Measurements from ENCODE around the gene GPR12. TPM values are rescaled to one million over a fixed set of nuclear protein-coding genes. Genes with fewer than 3 reads are reported as not detected.
A peak's percentile ranks its signal among the peaks of the same experiment; 100 is the strongest.

The GPR12 gene, protein sequence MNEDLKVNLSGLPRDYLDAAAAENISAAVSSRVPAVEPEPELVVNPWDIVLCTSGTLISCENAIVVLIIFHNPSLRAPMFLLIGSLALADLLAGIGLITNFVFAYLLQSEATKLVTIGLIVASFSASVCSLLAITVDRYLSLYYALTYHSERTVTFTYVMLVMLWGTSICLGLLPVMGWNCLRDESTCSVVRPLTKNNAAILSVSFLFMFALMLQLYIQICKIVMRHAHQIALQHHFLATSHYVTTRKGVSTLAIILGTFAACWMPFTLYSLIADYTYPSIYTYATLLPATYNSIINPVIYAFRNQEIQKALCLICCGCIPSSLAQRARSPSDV
- total RNA-seq (2012; rRNA removed) (not detected in 2 replicates), polyA plus RNA-seq (2012; rRNA removed) (not detected in 2 replicates), Bru-seq, nascent RNA (not detected), BruChase-seq, experiment 1, labeled RNA remaining after a 6-hour chase (not detected), BruChase-seq, experiment 2, labeled RNA remaining after a 2-hour chase (not detected)
- not detected in 2 replicates for polyA plus RNA-seq (2012; cell fraction: cytosol; rRNA removed)
- not detected in 2 replicates for polyA plus RNA-seq (2012; cell fraction: nucleus; rRNA removed; ENCODE audit: low replicate concordance)
- long read RNA-seq: 0 reads

DNA sequence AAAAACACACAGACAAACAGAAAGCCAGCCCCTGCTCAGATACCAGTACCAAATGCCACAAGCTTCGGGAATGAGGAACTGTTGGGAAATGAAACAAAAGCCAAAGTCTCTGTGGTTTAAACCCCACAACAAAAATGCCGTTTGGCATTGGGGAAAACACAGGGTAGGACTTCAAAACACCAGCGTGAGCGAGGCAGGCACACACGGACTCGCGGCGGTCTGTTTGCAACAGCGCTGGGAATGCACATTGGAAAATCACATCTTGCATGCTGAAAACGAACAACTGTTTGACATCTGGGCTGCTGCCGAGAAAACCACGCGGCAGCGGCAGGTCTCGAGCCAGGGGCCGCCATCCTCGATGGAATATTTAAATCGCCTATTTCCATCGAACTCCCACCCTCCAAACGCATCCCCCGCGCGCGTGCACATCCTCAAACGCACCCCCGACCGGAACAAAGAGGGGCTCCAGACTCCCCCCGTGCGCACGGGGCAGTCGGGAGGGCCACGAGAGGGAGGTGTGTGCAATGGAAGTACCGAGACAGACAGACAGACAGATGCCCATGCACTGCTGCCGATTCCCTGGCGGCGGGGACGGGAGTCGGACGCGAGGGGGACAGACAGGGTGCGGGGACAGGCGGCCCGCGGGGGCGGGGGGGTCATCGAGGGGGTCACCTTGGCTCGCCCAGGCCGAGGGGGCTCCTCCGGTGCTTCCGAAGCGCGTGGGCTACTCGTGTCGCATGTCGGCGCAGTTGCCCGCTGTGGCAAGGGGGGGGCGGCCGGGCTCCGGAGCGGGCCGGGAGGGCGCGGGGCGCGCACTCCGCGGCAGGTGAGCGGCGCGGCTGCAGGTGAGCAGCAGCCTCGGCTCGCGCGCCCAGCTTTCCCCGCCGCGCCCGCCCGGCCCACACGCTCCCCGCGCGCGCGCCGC, at the start of gene GPR12:
Gene GPR12, minus strand, starts transcription at position 880 of the 925 bp plus-strand sequence. CDS start 959 bp downstream, outside the sequence.
- Histone ChIP-seq H3K4me3 (ENCODE audit: insufficient read depth, low read depth, low read length) (no peak within 1 kb of the TSS), H4K91ac (ENCODE audit: insufficient read depth, low read depth, low read length) (no peak within 1 kb of the TSS), H3K4me2 (ENCODE audit: low read depth, low read length) (peak within 1 kb of the TSS; percentile 69), H4K20me1 (ENCODE audit: insufficient read depth, low read length) (no peaks in the 10 kb centered on the region), H2AK5ac (ENCODE audit: low read depth, low read length) (no peak within 1 kb of the TSS), H3K9me1 (ENCODE audit: insufficient read depth, low read length) (peaks cover 2% of the 10 kb centered on the region; the same call in 1 of the 2 replicates), H3K79me1 (ENCODE audit: low read depth in 1 of 2, low read length in 2 of 2) (no peaks in the 10 kb centered on the region), H3K36me3 (ENCODE audit: control insufficient read depth, insufficient read depth, low read length) (no peaks in the 10 kb centered on the region), H3K4ac (ENCODE audit: low read depth, low read length) (no peak within 1 kb of the TSS), H4K8ac (ENCODE audit: low read depth in 2 of 2, low read length in 2 of 2) (no peak within 1 kb of the TSS), H3K9ac (ENCODE audit: low read depth, low read length) (no peak within 1 kb of the TSS), H2AK9ac (replicated peaks; ENCODE audit: low read depth, low read length, poor library complexity) (no peak within 1 kb of the TSS), H3K14ac (replicated peaks; ENCODE audit: low read depth, low read length) (no peak within 1 kb of the TSS), H3K9me3 (ENCODE audit: control insufficient read depth, insufficient read depth, low read length) (no peaks in the 10 kb centered on the region), H3K23ac (ENCODE audit: low read depth, low read length) (no peak within 1 kb of the TSS), H3K27me3 (ENCODE audit: control insufficient read depth, insufficient read depth, low read length) (peaks cover 43% of the 10 kb centered on the region), H2BK15ac (ENCODE audit: low read depth, low read length) (no peak within 1 kb of the TSS), H2BK120ac (ENCODE audit: low read depth, low read length) (no peak within 1 kb of the TSS), H3K4me1 (ENCODE audit: control insufficient read depth, insufficient read depth, low read length) (0 out of 2 replicates have a peak, but pooled peaks cover 2% of the 10 kb centered on the region), H4K5ac (ENCODE audit: low read depth, low read length) (no peak within 1 kb of the TSS), H2BK5ac (ENCODE audit: low read depth, low read length, poor library complexity, severe bottlenecking) (no peak within 1 kb of the TSS), H2AFZ (replicated peaks; ENCODE audit: low read length, poor library complexity) (no peak within 1 kb of the TSS), H2BK20ac (ENCODE audit: low read depth, low read length) (no peak within 1 kb of the TSS), H3K18ac (ENCODE audit: low read depth, low read length) (no peak within 1 kb of the TSS), H3K56ac (ENCODE audit: extremely low read depth, insufficient read depth, low read length) (no peak within 1 kb of the TSS), H3K27ac (ENCODE audit: insufficient read depth, low read length) (no peak within 1 kb of the TSS)
- peak; percentile 51 for ATAC-seq (ENCODE audit: low read depth)
- CTCF ChIA-PET: no interaction called here
- BruUV-seq (replicated peaks): no TSS peak
- TF ChIP-seq, protein P1, sequence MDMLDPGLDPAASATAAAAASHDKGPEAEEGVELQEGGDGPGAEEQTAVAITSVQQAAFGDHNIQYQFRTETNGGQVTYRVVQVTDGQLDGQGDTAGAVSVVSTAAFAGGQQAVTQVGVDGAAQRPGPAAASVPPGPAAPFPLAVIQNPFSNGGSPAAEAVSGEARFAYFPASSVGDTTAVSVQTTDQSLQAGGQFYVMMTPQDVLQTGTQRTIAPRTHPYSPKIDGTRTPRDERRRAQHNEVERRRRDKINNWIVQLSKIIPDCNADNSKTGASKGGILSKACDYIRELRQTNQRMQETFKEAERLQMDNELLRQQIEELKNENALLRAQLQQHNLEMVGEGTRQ (IDR thresholded peaks at IDR 0.05; ENCODE audit: low read depth, low read length): no peak
- no peak for TF ChIP-seq FOS (IDR thresholded peaks at IDR 0.05; ENCODE audit: low read depth, low read length)
- TF ChIP-seq, protein P2, sequence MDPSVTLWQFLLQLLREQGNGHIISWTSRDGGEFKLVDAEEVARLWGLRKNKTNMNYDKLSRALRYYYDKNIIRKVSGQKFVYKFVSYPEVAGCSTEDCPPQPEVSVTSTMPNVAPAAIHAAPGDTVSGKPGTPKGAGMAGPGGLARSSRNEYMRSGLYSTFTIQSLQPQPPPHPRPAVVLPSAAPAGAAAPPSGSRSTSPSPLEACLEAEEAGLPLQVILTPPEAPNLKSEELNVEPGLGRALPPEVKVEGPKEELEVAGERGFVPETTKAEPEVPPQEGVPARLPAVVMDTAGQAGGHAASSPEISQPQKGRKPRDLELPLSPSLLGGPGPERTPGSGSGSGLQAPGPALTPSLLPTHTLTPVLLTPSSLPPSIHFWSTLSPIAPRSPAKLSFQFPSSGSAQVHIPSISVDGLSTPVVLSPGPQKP (IDR thresholded peaks at IDR 0.05; ENCODE audit: borderline replicate concordance, low read depth, low read length): no peak
- TF ChIP-seq MXI1 (IDR thresholded peaks at IDR 0.05; ENCODE audit: borderline replicate concordance, low read depth, low read length): no peak
- no peak for TF ChIP-seq RAD21 (IDR thresholded peaks at IDR 0.05; ENCODE audit: low read length)
- no peak for TF ChIP-seq SMC3 (IDR thresholded peaks at IDR 0.05; ENCODE audit: low read depth, low read length)
- TF ChIP-seq MAFK (IDR thresholded peaks at IDR 0.05; ENCODE audit: low read depth, low read length): no peak
- TF ChIP-seq RCOR1 (IDR thresholded peaks at IDR 0.05; ENCODE audit: insufficient replicate concordance, low read length): no peak
- TF ChIP-seq MAZ (IDR thresholded peaks at IDR 0.05; ENCODE audit: borderline replicate concordance, low read depth, low read length): no peak
- TF ChIP-seq, protein P3, sequence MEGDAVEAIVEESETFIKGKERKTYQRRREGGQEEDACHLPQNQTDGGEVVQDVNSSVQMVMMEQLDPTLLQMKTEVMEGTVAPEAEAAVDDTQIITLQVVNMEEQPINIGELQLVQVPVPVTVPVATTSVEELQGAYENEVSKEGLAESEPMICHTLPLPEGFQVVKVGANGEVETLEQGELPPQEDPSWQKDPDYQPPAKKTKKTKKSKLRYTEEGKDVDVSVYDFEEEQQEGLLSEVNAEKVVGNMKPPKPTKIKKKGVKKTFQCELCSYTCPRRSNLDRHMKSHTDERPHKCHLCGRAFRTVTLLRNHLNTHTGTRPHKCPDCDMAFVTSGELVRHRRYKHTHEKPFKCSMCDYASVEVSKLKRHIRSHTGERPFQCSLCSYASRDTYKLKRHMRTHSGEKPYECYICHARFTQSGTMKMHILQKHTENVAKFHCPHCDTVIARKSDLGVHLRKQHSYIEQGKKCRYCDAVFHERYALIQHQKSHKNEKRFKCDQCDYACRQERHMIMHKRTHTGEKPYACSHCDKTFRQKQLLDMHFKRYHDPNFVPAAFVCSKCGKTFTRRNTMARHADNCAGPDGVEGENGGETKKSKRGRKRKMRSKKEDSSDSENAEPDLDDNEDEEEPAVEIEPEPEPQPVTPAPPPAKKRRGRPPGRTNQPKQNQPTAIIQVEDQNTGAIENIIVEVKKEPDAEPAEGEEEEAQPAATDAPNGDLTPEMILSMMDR (conservative IDR thresholded peaks at IDR 0.05; ENCODE audit: low read depth, low read length): no peak
- WGBS, 2 experiments (ENCODE audit: extremely low coverage in 2 of 2, insufficient read length in 1 of 2): 0% methylated on average over 4 of the region's 87 CpGs; no CpG with 5 or more reads in 1 of the 2 experiments
- POLR2A ChIA-PET (ENCODE audit: unreplicated experiment): no interaction called here
- in situ Hi-C loops (cut with MboI; ENCODE audit: low sequenced_read_pairs) (no loop called here), intact Hi-C loops (cut with micrococcal nuclease) (no loop called here), dilution Hi-C loops (cut with HindIII; ENCODE audit: low sequenced_read_pairs, unreplicated experiment) (no loop called here)
- DNase-seq: no peak

Measured in IMR-90 (cell line).